ENCODE results near the gene KLK7. TPM values are rescaled to one million over a fixed set of nuclear protein-coding genes. Genes with fewer than 3 reads are reported as not detected.

KLK7 gene
- total RNA-seq, 2 donors from 2014 or later = not detected

- H3K27ac Mint-ChIP-seq = no peak overlapping the region
- no peaks in the 10 kb centered on the region for H3K4me1 Mint-ChIP-seq
- H3K36me3 Mint-ChIP-seq (ENCODE audit: low read depth) = no peaks in the 10 kb centered on the region
- ATAC-seq (replicated peaks) = no peak
- H3K27me3 Mint-ChIP-seq = peaks cover 29% of the 10 kb centered on the region
- H3K9me3 Mint-ChIP-seq = no peaks in the 10 kb centered on the region
- H3K4me3 Mint-ChIP-seq = no peak overlapping the region
These were observed 36.6 kb downstream of the KLK7 start for GRCh38 chr19:50947123-50947522.

GRCh38 chr19:50944795-50945194 lies 38.9 kb downstream of the KLK7 start:
- Mint-ChIP-seq H3K36me3 (ENCODE audit: low read depth) (no peaks in the 10 kb centered on the region), H3K27ac (no peak overlapping the region), H3K4me3 (no peak overlapping the region), H3K27me3 (peaks cover 26% of the 10 kb centered on the region), H3K9me3 (no peaks in the 10 kb centered on the region), H3K4me1 (no peaks in the 10 kb centered on the region)
- ATAC-seq (replicated peaks) = no peak

GRCh38 chr19:50943074-50943828 lies 40.5 kb downstream of the KLK7 start:
- no peaks in the 10 kb centered on the region for H3K36me3 Mint-ChIP-seq (ENCODE audit: low read depth)
- no peak for ATAC-seq (replicated peaks)
- no peaks in the 10 kb centered on the region for H3K4me1 Mint-ChIP-seq
- peaks cover 22% of the 10 kb centered on the region for H3K27me3 Mint-ChIP-seq
- H3K27ac Mint-ChIP-seq = no peak overlapping the region
- peaks cover 3% of the 10 kb centered on the region for H3K9me3 Mint-ChIP-seq
- H3K4me3 Mint-ChIP-seq = no peak overlapping the region

GRCh38 chr19:50939596-50939995 lies 44.1 kb downstream of the KLK7 start:
- Mint-ChIP-seq H3K9me3 (peaks cover 3% of the 10 kb centered on the region), H3K27me3 (peaks cover 21% of the 10 kb centered on the region), H3K27ac (no peak overlapping the region), H3K36me3 (ENCODE audit: low read depth) (no peaks in the 10 kb centered on the region), H3K4me1 (no peaks in the 10 kb centered on the region), H3K4me3 (no peak overlapping the region)
- ATAC-seq (replicated peaks) = no peak

- no peak for ATAC-seq (replicated peaks)
- Mint-ChIP-seq H3K27ac (no peak overlapping the region), H3K36me3 (ENCODE audit: low read depth) (no peaks in the 10 kb centered on the region), H3K9me3 (no peaks in the 10 kb centered on the region), H3K4me3 (no peak overlapping the region), H3K4me1 (no peaks in the 10 kb centered on the region), H3K27me3 (peaks cover 25% of the 10 kb centered on the region)
These were observed 50.1 kb downstream of the KLK7 start for GRCh38 chr19:50933640-50934039.

- H3K9me3 Mint-ChIP-seq = no peaks in the 10 kb centered on the region
- H3K27ac Mint-ChIP-seq = no peak overlapping the region
- H3K4me1 Mint-ChIP-seq = no peaks in the 10 kb centered on the region
- peaks cover 29% of the 10 kb centered on the region for H3K27me3 Mint-ChIP-seq
- ATAC-seq (replicated peaks) = no peak
- no peak overlapping the region for H3K4me3 Mint-ChIP-seq
- no peaks in the 10 kb centered on the region for H3K36me3 Mint-ChIP-seq (ENCODE audit: low read depth)
These were observed 51.0 kb downstream of the KLK7 start for GRCh38 chr19:50932690-50933083.

GRCh38 chr19:50932018-50932689 lies 51.6 kb downstream of the KLK7 start:
- H3K27ac Mint-ChIP-seq = no peak overlapping the region
- no peaks in the 10 kb centered on the region for H3K4me1 Mint-ChIP-seq
- no peaks in the 10 kb centered on the region for H3K9me3 Mint-ChIP-seq
- no peaks in the 10 kb centered on the region for H3K36me3 Mint-ChIP-seq (ENCODE audit: low read depth)
- H3K4me3 Mint-ChIP-seq = no peak overlapping the region
- H3K27me3 Mint-ChIP-seq = peaks cover 32% of the 10 kb centered on the region
- no peak for ATAC-seq (replicated peaks)

- no peak for ATAC-seq (replicated peaks)
- no peaks in the 10 kb centered on the region for H3K4me1 Mint-ChIP-seq
- H3K4me3 Mint-ChIP-seq = no peak overlapping the region
- H3K27ac Mint-ChIP-seq = no peak overlapping the region
- H3K27me3 Mint-ChIP-seq = peaks cover 32% of the 10 kb centered on the region
- no peaks in the 10 kb centered on the region for H3K9me3 Mint-ChIP-seq
- no peaks in the 10 kb centered on the region for H3K36me3 Mint-ChIP-seq (ENCODE audit: low read depth)
These were observed 52.7 kb downstream of the KLK7 start for GRCh38 chr19:50931023-50931422.

GRCh38 chr19:50928831-50929230 lies 54.9 kb downstream of the KLK7 start:
- Mint-ChIP-seq H3K9me3 (no peaks in the 10 kb centered on the region), H3K27ac (no peak overlapping the region), H3K4me1 (no peaks in the 10 kb centered on the region), H3K27me3 (peaks cover 31% of the 10 kb centered on the region), H3K4me3 (no peak overlapping the region), H3K36me3 (ENCODE audit: low read depth) (no peaks in the 10 kb centered on the region)
- ATAC-seq (replicated peaks) = no peak

Other genes with a start within 250 kb of the KLK7 start
- not detected for gene GPR32, start 213.5 kb downstream of the KLK7 start, total RNA-seq
- not detected for gene ACP4, start 193.5 kb downstream of the KLK7 start, total RNA-seq
- 1 to 10 TPM in 1 of 2 donors, under 1 TPM in 1; 0.39 to 2.0 TPM for gene KLK1, start 160.1 kb downstream of the KLK7 start, total RNA-seq
- gene KLK15, start 150.3 kb downstream of the KLK7 start, total RNA-seq = not detected
- not detected for gene KLK3, start 129.0 kb downstream of the KLK7 start, total RNA-seq
- gene KLK2, start 110.5 kb downstream of the KLK7 start, total RNA-seq = under 1 TPM in 1 of 2 donors, not detected in 1; 0.24 TPM
- gene KLK4, start 72.5 kb downstream of the KLK7 start, total RNA-seq = not detected
- gene KLK5, start 30.9 kb downstream of the KLK7 start, total RNA-seq = not detected
- gene KLK6, start 14.3 kb downstream of the KLK7 start, total RNA-seq = not detected
- gene KLK8, start 17.7 kb upstream of the KLK7 start, total RNA-seq = not detected
- not detected for gene KLK10, start 35.8 kb upstream of the KLK7 start, total RNA-seq
- not detected for gene KLK11, start 42.7 kb upstream of the KLK7 start, total RNA-seq
- gene KLK12, start 51.1 kb upstream of the KLK7 start, total RNA-seq = not detected
- gene KLK13, start 81.2 kb upstream of the KLK7 start, total RNA-seq = not detected
- under 1 TPM; 0.26 to 0.77 TPM for gene KLK14, start 99.0 kb upstream of the KLK7 start, total RNA-seq
- gene CTU1, start 124.5 kb upstream of the KLK7 start, total RNA-seq = 1 to 10 TPM; 7.0 to 9.7 TPM
- gene SIGLEC9, start 141.0 kb upstream of the KLK7 start, total RNA-seq = under 1 TPM; 0.15 to 0.74 TPM
- gene SIGLEC7, start 158.4 kb upstream of the KLK7 start, total RNA-seq = not detected
- gene CD33, start 241.2 kb upstream of the KLK7 start, total RNA-seq = 1 to 10 TPM in 1 of 2 donors, not detected in 1; 1.2 TPM